K562 (cell line): Measurements from ENCODE around the gene ACSF2. TPM values are rescaled to one million over a fixed set of nuclear protein-coding genes. Genes with fewer than 3 reads are reported as not detected.

ENCODE experiments used
- ATAC-seq: fragments of 200-7000 bp; cut with Tn5 transposase; 3 replicates; pipeline ENCODE4 v1.9.1; 2020; ENCODE audit warnings: moderate library complexity
- BruUV-seq: library from RNA; stranded (reverse); fragments of 400-500 nt; replicated peaks from 2 replicates; lab custom pipeline; 2021; lab: Mats Ljungman, UMichigan
- CTCF ChIA-PET: fragments of 300-600 bp; formaldehyde crosslinking; extraction: SDS; loops from one replicate; lab custom pipeline; 2021; ENCODE audit warnings: low intra/inter-chr PET ratio; lab: Yijun Ruan, JAX
- POLR2A ChIA-PET: fragments of 300-600, 350-650 bp; sonication (Branson Sonifier 250); formaldehyde crosslinking; extraction: SDS; loops from one replicate; lab custom pipeline; 2021; ENCODE audit warnings: antibody characterized with exemption, inconsistent platforms; lab: Yijun Ruan, JAX
- DNase-seq, 4 experiments: peaks; one replicate each; pipeline versions ENCODE4 v3.0.0 to v3.0.0-alpha.2; 2011 to 2018; ENCODE audit warnings: low spot score in 3 of 4, mixed read lengths in 3 of 4; ENCODE audit errors: extremely low read depth in 1 of 4
- FAIRE-seq: peaks from 2 replicates; lab custom pipeline; 2011; peaks lifted over from hg19 to GRCh38; lab: Jason Lieb, UNC
- H2AFZ ChIP-seq: 2 replicates; pipeline ENCODE4 v1.6.0; 2011; ENCODE audit warnings: low read depth, low read length, control low read depth, inconsistent platforms
- H3K27ac ChIP-seq: fragments of 200-600 bp; 3 replicates; pipeline ENCODE4 v1.8.0; 2011; ENCODE audit warnings: low read depth, mild to moderate bottlenecking, control low read depth, inconsistent platforms, low read length, moderate library complexity, mixed read lengths; ENCODE audit errors: extremely low read depth
- H3K27me3 ChIP-seq, 2 experiments: fragments of 300-600 bp in 1 of 2; 2 replicates in 1 of 2; 3 replicates in 1 of 2; pipeline versions ENCODE4 v1.6.0 to v1.8.0; 2011; ENCODE audit warnings: inconsistent platforms in 2 of 2, low read length in 2 of 2, mild to moderate bottlenecking in 1 of 2, mixed read lengths in 1 of 2, moderate library complexity in 1 of 2; ENCODE audit not compliant: control insufficient read depth in 2 of 2, insufficient read depth in 2 of 2
- H3K36me3 ChIP-seq: fragments of 300-600 bp; 3 replicates; pipeline ENCODE4 v1.8.0; 2011; ENCODE audit warnings: mild to moderate bottlenecking, low read length, inconsistent platforms; ENCODE audit not compliant: control insufficient read depth, insufficient read depth
- H3K4me1 ChIP-seq, 2 experiments: fragments of 200-600 bp in 1 of 2; replicated peaks in 1 of 2; 2 replicates in 1 of 2; 3 replicates in 1 of 2; pipeline versions ENCODE4 v1.5.1 to v1.8.0; 2011; ENCODE audit warnings: inconsistent platforms in 2 of 2, low read length in 2 of 2, mild to moderate bottlenecking in 1 of 2, mixed read lengths in 1 of 2, moderate library complexity in 1 of 2; ENCODE audit not compliant: control insufficient read depth in 2 of 2, insufficient read depth in 2 of 2
- H3K4me2 ChIP-seq: 2 replicates; pipeline ENCODE4 v1.6.1; 2011; ENCODE audit warnings: low read length, control low read depth, inconsistent platforms, mixed read lengths; ENCODE audit not compliant: insufficient read depth
- H3K4me3 ChIP-seq: fragments of 200-600 bp; sonication (generic), shearing (Covaris generic); 2 replicates; pipeline ENCODE4 v1.5.1; 2016; ENCODE audit warnings: control low read depth, inconsistent platforms
- H3K79me2 ChIP-seq: fragments of 200-600 bp; 3 replicates; pipeline ENCODE4 v1.8.0; 2011; ENCODE audit warnings: low read length, inconsistent platforms; ENCODE audit not compliant: control insufficient read depth, insufficient read depth
- H3K9ac ChIP-seq, 2 experiments: 2 replicates each; pipeline versions ENCODE4 v1.6.0 to v1.6.1; 2011; ENCODE audit warnings: low read depth in 2 of 2, low read length in 2 of 2, control low read depth in 1 of 2, inconsistent platforms in 1 of 2, mild to moderate bottlenecking in 1 of 2, mixed read lengths in 1 of 2; ENCODE audit not compliant: insufficient read depth in 1 of 2
- H3K9me1 ChIP-seq: one replicate; pipeline ENCODE4 v1.6.0; 2011; ENCODE audit warnings: inconsistent platforms, mild to moderate bottlenecking, low read length, moderate library complexity; ENCODE audit not compliant: control insufficient read depth, insufficient read depth
- H3K9me3 ChIP-seq: replicated peaks from 2 replicates; pipeline ENCODE4 v1.5.1; 2011; ENCODE audit warnings: low read depth, low read length, inconsistent platforms; ENCODE audit not compliant: control insufficient read depth, insufficient read depth
- H4K20me1 ChIP-seq: replicated peaks from 2 replicates; pipeline ENCODE4 v1.6.1; 2011; ENCODE audit warnings: low read length, inconsistent platforms, mixed read lengths; ENCODE audit not compliant: control insufficient read depth, insufficient read depth
- BCOR ChIP-seq: fragments of 450-650 bp; IDR thresholded peaks from 2 replicates; pipeline ENCODE4 v1.6.1; 2016
- HEY1 ChIP-seq: fragments of 250-450 bp; sonication (Bioruptor Pico); IDR thresholded peaks from 2 replicates; pipeline ENCODE4 v1.5.0; 2020; ENCODE audit warnings: mild to moderate bottlenecking, moderate library complexity, borderline replicate concordance
- POLR2AphosphoS5 ChIP-seq: IDR thresholded peaks from 2 replicates; pipeline ENCODE4 v1.6.1; 2011; ENCODE audit warnings: mild to moderate bottlenecking, low read depth, low read length, moderate library complexity; ENCODE audit not compliant: control insufficient read depth, insufficient read depth
- TAF9B ChIP-seq: fragments of 450-650 bp; IDR thresholded peaks from 2 replicates; pipeline ENCODE4 v1.6.1; 2018; ENCODE audit warnings: mild to moderate bottlenecking; ENCODE audit not compliant: partially characterized antibody
- ZNF12 ChIP-seq: sonication (generic); formaldehyde crosslinking; IDR thresholded peaks from 2 replicates; pipeline ENCODE4 v1.4.0; 2020; ENCODE audit warnings: mild to moderate bottlenecking, missing genetic modification reagents
- WGBS: fragments of 100-300 bp; shearing (Covaris generic); methylation state at CpG from one replicate; pipeline ENCODE4 v1.1.6; 2016; ENCODE audit warnings: low coverage, mixed read lengths; ENCODE audit not compliant: insufficient coverage; ENCODE audit errors: missing lambda C conversion rate; 5-methylcytosine and 5-hydroxymethylcytosine counted together
- in situ Hi-C: fragments of 300-500 bp; cut with MboI; formaldehyde crosslinking; loops from 4 replicates; pipeline ENCODE4 v1.15.0; 2018; ENCODE audit warnings: inconsistent platforms, mixed read lengths
- intact Hi-C: fragments of 100-400 bp; cut with micrococcal nuclease; formaldehyde crosslinking; loops from 2 replicates; pipeline ENCODE4 v1.14.2; 2022
- polyA plus RNA-seq, 8 experiments: library from polyadenylated mRNA; depleted of rRNA in 4 of 8; stranded (reverse) in 5 of 8; unstranded in 3 of 8; fragments of >200 nt; fragmentation: Nextera tagmentation in 2 of 8; fragmentation: Illumina TruSeq in 1 of 8; extraction: Ambion mirVana in 2 of 8; extraction: Trizol in 1 of 8; gene quantifications; 2 replicates each; pipeline versions ENCODE4 v1.2.1 to v1.2.3, GENCODE V29; 2011 to 2014; ENCODE audit warnings: inconsistent platforms in 1 of 8, missing spikeins in 1 of 8
- total RNA-seq, 7 experiments: library from RNA; depleted of rRNA in 6 of 7; stranded (reverse); fragments of >200 nt in 6 of 7; fragmentation: Illumina TruSeq in 2 of 7; extraction: Trizol in 2 of 7; gene quantifications; 2 replicates each; pipeline versions ENCODE4 v1.2.1 to v1.2.3, GENCODE V29; 2011 to 2021; ENCODE audit warnings: low replicate concordance in 1 of 7
- TF ChIP-seq, protein P1 (sequence below): fragments of 250-450 bp; sonication (Bioruptor Pico); IDR thresholded peaks from 2 replicates; pipeline ENCODE4 v1.5.0; 2021; ENCODE audit warnings: mild to moderate bottlenecking, borderline replicate concordance

ACSF2 gene
- total and polyA plus RNA-seq, 9 of the 15 experiments (the other 6 are each of a cell fraction or from before 2014, with no cell fraction given), result 0.89 to 6.1 (median 3.5) TPM

DNA sequence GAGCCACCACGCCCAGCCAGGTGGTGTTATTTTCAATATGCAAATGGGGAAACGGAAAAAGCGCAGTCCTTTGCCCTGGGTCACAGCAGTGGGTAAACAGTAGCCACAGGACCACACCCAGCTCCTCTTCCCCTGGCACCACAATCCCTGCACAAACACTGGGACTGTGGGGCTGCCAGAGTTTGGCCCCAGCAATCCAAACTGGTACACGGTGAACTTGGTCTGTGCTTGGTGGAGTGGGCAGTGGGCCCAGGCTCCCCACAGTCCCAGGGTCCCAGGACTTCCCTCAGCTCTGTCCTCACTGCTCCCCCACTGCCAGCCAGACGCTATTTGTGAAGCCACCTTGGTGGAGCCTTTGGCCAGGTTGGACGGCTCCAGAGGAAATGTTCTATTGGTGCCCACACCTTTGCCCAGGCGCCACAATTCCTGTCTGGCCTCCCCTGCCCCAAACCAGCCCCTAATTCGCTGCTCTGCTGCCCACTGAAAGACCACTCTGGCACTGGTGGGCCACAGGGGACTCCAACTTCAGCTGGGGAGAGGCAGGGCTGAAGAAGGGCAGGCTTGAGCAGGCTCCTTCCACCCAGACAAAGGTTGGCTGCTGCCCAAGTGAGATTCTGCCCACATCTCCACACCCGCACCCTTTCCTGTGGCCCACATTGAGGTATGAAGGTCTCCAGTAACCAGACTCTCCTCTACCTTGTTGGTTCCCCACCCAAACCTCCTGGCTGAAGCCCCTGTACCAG is 40.5 kb downstream of the ACSF2 start:
- POLR2A ChIA-PET, result interaction anchor here (0.6 kb wide), 1 partner anchor 253 kb away, joined by 3 read pairs; no protein-coding TSS in a partner anchor
- ATAC-seq, result no peak
- H3K79me2 ChIP-seq, result no peaks in the 10 kb centered on the region

More for the DNA sequence above, 40.5 kb downstream of the ACSF2 start:
- WGBS, result 12% methylated on average over 8 of the region's 9 CpGs
- no peak for TF ChIP-seq POLR2AphosphoS5
- TF ChIP-seq BCOR, result no peak
- TF ChIP-seq TAF9B, result no peak
- TF ChIP-seq HEY1 (CRISPR knock-in tag), result no peak
- TF ChIP-seq ZNF12 (CRISPR knock-in tag), result no peak
- TF ChIP-seq, protein P1, sequence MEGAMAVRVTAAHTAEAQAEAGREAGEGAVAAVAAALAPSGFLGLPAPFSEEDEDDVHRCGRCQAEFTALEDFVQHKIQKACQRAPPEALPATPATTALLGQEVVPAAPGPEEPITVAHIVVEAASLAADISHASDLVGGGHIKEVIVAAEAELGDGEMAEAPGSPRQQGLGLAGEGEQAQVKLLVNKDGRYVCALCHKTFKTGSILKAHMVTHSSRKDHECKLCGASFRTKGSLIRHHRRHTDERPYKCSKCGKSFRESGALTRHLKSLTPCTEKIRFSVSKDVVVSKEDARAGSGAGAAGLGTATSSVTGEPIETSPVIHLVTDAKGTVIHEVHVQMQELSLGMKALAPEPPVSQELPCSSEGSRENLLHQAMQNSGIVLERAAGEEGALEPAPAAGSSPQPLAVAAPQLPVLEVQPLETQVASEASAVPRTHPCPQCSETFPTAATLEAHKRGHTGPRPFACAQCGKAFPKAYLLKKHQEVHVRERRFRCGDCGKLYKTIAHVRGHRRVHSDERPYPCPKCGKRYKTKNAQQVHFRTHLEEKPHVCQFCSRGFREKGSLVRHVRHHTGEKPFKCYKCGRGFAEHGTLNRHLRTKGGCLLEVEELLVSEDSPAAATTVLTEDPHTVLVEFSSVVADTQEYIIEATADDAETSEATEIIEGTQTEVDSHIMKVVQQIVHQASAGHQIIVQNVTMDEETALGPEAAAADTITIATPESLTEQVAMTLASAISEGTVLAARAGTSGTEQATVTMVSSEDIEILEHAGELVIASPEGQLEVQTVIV (CRISPR knock-in tag), result no peak
- Histone ChIP-seq H3K9me1 (no peaks in the 10 kb centered on the region), H3K9me3 (no peaks in the 10 kb centered on the region), H3K4me2 (no peak overlapping the region), H3K4me3 (no peak overlapping the region), H3K9ac (no peak overlapping the region), H3K4me1 (peaks cover 0 to 23% of the 10 kb centered on the region in 2 experiments; a peak in 2 of 5 replicates), H2AFZ (no peak overlapping the region), H3K36me3 (no peaks in the 10 kb centered on the region), H4K20me1 (peaks cover 15% of the 10 kb centered on the region), H3K27ac (no peak overlapping the region), H3K27me3 (peaks cover 21 to 84% of the 10 kb centered on the region in 2 experiments; a peak in 4 of 5 replicates)
- no peak for DNase-seq
- no TSS peak for BruUV-seq
- intact Hi-C loops (no loop called here), in situ Hi-C loops (no loop called here)
- no peak for FAIRE-seq
- CTCF ChIA-PET, result no interaction called here
